ENCODE data around the gene FLRT2.

The FLRT2 gene

GRCh38 chr14:85556267-85556666, 26.3 kb downstream of the FLRT2 start:
- DNase-seq (ENCODE audit: low spot score): no peak
- no peak for TF ChIP-seq CTCF (IDR thresholded peaks at IDR 0.05; ENCODE audit: borderline replicate concordance, control extremely low read depth, extremely low read depth, insufficient read depth, missing control alignments)
- in situ Hi-C loops (cut with MboI; ENCODE audit: low sequenced_read_pairs, unreplicated experiment): no loop called here

DNA sequence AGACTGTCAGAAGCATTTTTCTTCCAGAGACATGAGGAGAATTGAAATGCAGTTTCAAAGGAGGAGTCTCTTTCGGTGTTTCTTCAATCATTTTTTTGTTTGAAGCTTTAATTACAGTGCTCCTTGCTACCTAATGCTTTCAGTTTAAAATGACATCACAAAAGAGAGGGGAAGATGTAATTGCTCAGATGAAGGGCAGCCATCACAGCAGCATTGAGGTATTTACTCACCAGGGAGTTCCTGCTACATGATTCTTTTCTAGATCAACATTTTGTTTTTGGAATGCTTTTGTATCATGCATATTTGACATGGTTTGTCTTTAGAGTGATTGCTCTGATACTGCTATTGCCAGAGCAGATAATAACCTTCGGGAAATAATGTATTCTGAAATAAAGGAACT, 28.6 kb downstream of the FLRT2 start:
- in situ Hi-C loops (cut with MboI; ENCODE audit: low sequenced_read_pairs, unreplicated experiment): no loop called here
- DNase-seq (ENCODE audit: low spot score): no peak
- no peak for TF ChIP-seq CTCF (IDR thresholded peaks at IDR 0.05; ENCODE audit: borderline replicate concordance, control extremely low read depth, extremely low read depth, insufficient read depth, missing control alignments)

- TF ChIP-seq CTCF (IDR thresholded peaks at IDR 0.05; ENCODE audit: borderline replicate concordance, control extremely low read depth, extremely low read depth, insufficient read depth, missing control alignments): no peak
- in situ Hi-C loops (cut with MboI; ENCODE audit: low sequenced_read_pairs, unreplicated experiment): no loop called here
- no peak for DNase-seq (ENCODE audit: low spot score)
Observed at GRCh38 chr14:85562630-85563029, 32.7 kb downstream of the FLRT2 start.

GRCh38 chr14:85564841-85565527, 35.0 kb downstream of the FLRT2 start:
- in situ Hi-C loops (cut with MboI; ENCODE audit: low sequenced_read_pairs, unreplicated experiment): no loop called here
- DNase-seq (ENCODE audit: low spot score): no peak
- no peak for TF ChIP-seq CTCF (IDR thresholded peaks at IDR 0.05; ENCODE audit: borderline replicate concordance, control extremely low read depth, extremely low read depth, insufficient read depth, missing control alignments)

- in situ Hi-C loops (cut with MboI; ENCODE audit: low sequenced_read_pairs, unreplicated experiment): no loop called here
- no peak for TF ChIP-seq CTCF (IDR thresholded peaks at IDR 0.05; ENCODE audit: borderline replicate concordance, control extremely low read depth, extremely low read depth, insufficient read depth, missing control alignments)
- DNase-seq (ENCODE audit: low spot score): no peak
Observed at GRCh38 chr14:85565862-85566296, 35.9 kb downstream of the FLRT2 start.

GRCh38 chr14:85566603-85567002, 36.7 kb downstream of the FLRT2 start:
- DNase-seq (ENCODE audit: low spot score): no peak
- no peak for TF ChIP-seq CTCF (IDR thresholded peaks at IDR 0.05; ENCODE audit: borderline replicate concordance, control extremely low read depth, extremely low read depth, insufficient read depth, missing control alignments)
- in situ Hi-C loops (cut with MboI; ENCODE audit: low sequenced_read_pairs, unreplicated experiment): no loop called here

Measured in GM13976 (cell line).